22Rv1 (cell line): ENCODE data around the gene RABL6.

Experiments used
- CTCF ChIP-seq: fragments of 450-650 bp; IDR thresholded peaks from 2 replicates; pipeline ENCODE4 v1.5.1; 2017; ENCODE audit warnings: mild to moderate bottlenecking
- ZFX ChIP-seq: fragments of 450-650 bp; IDR thresholded peaks from 2 replicates; pipeline ENCODE4 v1.6.1; 2017; ENCODE audit warnings: antibody characterized with exemption, borderline replicate concordance

- TF ChIP-seq CTCF (no peak), ZFX (no peak)
Measured at GRCh38 chr9:136826188-136826541, 18.4 kb downstream of the RABL6 start.
